OCI-LY1 (cell line): ENCODE results near the gene CEP20.

Experiments used
- H2AFZ ChIP-seq: fragments of 200-600 bp; sonication (generic), shearing (Covaris generic); 2 replicates; pipeline ENCODE4 v1.6.0; 2014; ENCODE audit warnings: antibody characterized with exemption, mild to moderate bottlenecking, low read length
- H3F3A ChIP-seq: fragments of 200-600 bp; sonication (generic), shearing (Covaris generic); 2 replicates; pipeline ENCODE4 v1.6.0; 2014; ENCODE audit warnings: mild to moderate bottlenecking, antibody characterized with exemption, low read length, moderate library complexity; ENCODE audit not compliant: insufficient read depth
- H3K27ac ChIP-seq: fragments of 200-600 bp; sonication (generic); 2 replicates; pipeline ENCODE4 v1.5.1; 2014; ENCODE audit warnings: low read length, mixed run types, mild to moderate bottlenecking, low read depth; ENCODE audit not compliant: poor library complexity, severe bottlenecking
- H3K27me3 ChIP-seq: fragments of 200-600 bp; sonication (generic); 2 replicates; pipeline ENCODE4 v1.6.0; 2014; ENCODE audit warnings: antibody characterized with exemption, mild to moderate bottlenecking, low read length, moderate library complexity; ENCODE audit not compliant: insufficient read depth
- H3K36me3 ChIP-seq: fragments of 200-600 bp; sonication (generic); 2 replicates; pipeline ENCODE4 v1.6.1; 2014; ENCODE audit warnings: mild to moderate bottlenecking, antibody characterized with exemption, low read length, moderate library complexity, mixed read lengths; ENCODE audit not compliant: insufficient read depth
- H3K4me1 ChIP-seq: fragments of 200-600 bp; sonication (generic); 2 replicates; pipeline ENCODE4 v1.5.1; 2014; ENCODE audit warnings: mild to moderate bottlenecking, low read length, moderate library complexity; ENCODE audit not compliant: insufficient read depth, severe bottlenecking
- H3K4me2 ChIP-seq: fragments of 200-600 bp; sonication (generic), shearing (Covaris generic); 2 replicates; pipeline ENCODE4 v1.6.1; 2014; ENCODE audit warnings: low read length
- H3K4me3 ChIP-seq: fragments of 200-600 bp; sonication (generic); 2 replicates; pipeline ENCODE4 v1.5.1; 2014; ENCODE audit warnings: low read length, low read depth, mild to moderate bottlenecking, mixed read lengths; ENCODE audit not compliant: poor library complexity, severe bottlenecking
- H3K79me2 ChIP-seq: fragments of 200-600 bp; shearing (Covaris generic); 2 replicates; pipeline ENCODE4 v1.6.1; 2016; ENCODE audit warnings: mixed run types, low read length, mixed read lengths; ENCODE audit not compliant: insufficient read depth
- H3K9ac ChIP-seq: fragments of 200-600 bp; sonication (generic), shearing (Covaris generic); 2 replicates; pipeline ENCODE4 v1.6.1; 2014; ENCODE audit warnings: mild to moderate bottlenecking, low read length, mixed read lengths
- H3K9me2 ChIP-seq: fragments of 200-600 bp; sonication (generic), shearing (Covaris generic); 2 replicates; pipeline ENCODE4 v1.6.1; 2014; ENCODE audit warnings: low read depth, mild to moderate bottlenecking, low read length, mixed read lengths
- H3K9me3 ChIP-seq: fragments of 200-600 bp; shearing (Covaris generic); 2 replicates; pipeline ENCODE4 v1.6.1; 2014; ENCODE audit warnings: low read length, mixed read lengths
- H4K20me1 ChIP-seq: fragments of 200-600 bp; sonication (generic), shearing (Covaris generic); 2 replicates; pipeline ENCODE4 v1.6.0; 2016; ENCODE audit warnings: mild to moderate bottlenecking, low read length; ENCODE audit not compliant: insufficient read depth
- EZH2 ChIP-seq: fragments of 200-600 bp; sonication (generic), shearing (Covaris generic); IDR thresholded peaks from 2 replicates; pipeline ENCODE4 v1.8.0; 2017; ENCODE audit warnings: borderline replicate concordance, mixed run types, mild to moderate bottlenecking, antibody characterized with exemption, low read length, moderate library complexity, mixed read lengths
- TF ChIP-seq, protein P1 (sequence below): fragments of 200-600 bp; sonication (generic), shearing (Covaris generic); IDR thresholded peaks from 2 replicates; pipeline ENCODE4 v1.5.1; 2017; ENCODE audit warnings: mild to moderate bottlenecking, antibody characterized with exemption, low read length, moderate library complexity, mixed read lengths

Gene CEP20

DNA sequence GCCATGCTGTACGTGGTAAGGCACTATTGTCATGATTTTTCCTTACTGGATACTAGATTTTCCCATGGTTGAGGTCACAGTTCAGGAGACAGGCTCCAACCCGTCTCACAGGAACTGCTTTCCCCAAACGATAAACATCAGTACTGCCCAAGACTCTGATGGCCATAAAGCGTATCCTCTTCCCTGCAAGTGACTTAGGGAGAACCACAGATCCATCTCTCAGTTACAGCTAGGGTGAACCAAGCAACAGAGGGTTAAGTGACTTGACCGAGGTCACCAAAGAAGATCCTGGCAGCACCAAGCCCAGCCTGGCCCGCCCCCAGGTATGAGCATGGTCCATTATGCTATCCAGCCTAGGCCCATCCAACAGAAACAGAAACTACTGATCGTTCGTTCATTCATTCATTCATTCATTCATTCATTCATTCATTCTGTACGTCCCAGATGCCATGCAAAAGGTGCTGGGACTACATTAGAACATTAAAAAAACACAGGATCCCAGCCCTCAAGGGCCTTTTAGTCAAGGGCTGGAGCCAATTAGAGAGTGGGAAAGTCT lies 62.6 kb downstream of the CEP20 start:
- Histone ChIP-seq H4K20me1 (no peaks in the 10 kb centered on the region), H3K79me2 (no peaks in the 10 kb centered on the region), H3K4me3 (no peak overlapping the region), H3K9me2 (no peaks in the 10 kb centered on the region), H3K27me3 (no peaks in the 10 kb centered on the region), H3K4me2 (no peak overlapping the region), H3K9me3 (no peaks in the 10 kb centered on the region), H3F3A (no peaks in the 10 kb centered on the region), H2AFZ (no peak overlapping the region), H3K9ac (no peak overlapping the region), H3K27ac (no peak overlapping the region), H3K36me3 (no peaks in the 10 kb centered on the region), H3K4me1 (no peaks in the 10 kb centered on the region)
- TF ChIP-seq, protein P1, sequence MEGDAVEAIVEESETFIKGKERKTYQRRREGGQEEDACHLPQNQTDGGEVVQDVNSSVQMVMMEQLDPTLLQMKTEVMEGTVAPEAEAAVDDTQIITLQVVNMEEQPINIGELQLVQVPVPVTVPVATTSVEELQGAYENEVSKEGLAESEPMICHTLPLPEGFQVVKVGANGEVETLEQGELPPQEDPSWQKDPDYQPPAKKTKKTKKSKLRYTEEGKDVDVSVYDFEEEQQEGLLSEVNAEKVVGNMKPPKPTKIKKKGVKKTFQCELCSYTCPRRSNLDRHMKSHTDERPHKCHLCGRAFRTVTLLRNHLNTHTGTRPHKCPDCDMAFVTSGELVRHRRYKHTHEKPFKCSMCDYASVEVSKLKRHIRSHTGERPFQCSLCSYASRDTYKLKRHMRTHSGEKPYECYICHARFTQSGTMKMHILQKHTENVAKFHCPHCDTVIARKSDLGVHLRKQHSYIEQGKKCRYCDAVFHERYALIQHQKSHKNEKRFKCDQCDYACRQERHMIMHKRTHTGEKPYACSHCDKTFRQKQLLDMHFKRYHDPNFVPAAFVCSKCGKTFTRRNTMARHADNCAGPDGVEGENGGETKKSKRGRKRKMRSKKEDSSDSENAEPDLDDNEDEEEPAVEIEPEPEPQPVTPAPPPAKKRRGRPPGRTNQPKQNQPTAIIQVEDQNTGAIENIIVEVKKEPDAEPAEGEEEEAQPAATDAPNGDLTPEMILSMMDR = no peak
- TF ChIP-seq EZH2 = no peak

DNA sequence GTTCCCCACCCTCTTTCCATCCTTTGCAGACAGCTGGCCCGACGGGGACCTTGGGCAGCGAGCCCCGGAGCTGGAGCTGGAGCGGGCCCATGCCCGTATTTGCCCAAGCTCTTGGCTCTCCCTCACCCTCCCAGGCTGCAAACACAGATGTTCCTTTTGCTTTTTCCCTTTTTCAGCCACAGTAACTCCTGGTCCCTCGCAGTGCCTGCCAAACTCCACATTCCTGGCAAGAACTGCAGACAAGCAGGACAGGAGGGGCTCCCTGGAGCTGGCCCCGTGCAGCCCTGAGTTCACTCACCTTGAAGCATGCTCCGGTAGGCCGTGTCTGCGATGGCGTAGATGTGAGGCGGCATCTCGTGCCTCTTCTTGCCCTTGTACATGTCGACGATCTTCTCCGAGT lies 65.4 kb downstream of the CEP20 start:
- no peak for TF ChIP-seq EZH2
- TF ChIP-seq, protein P1 = no peak
- H3K4me1 ChIP-seq = no peaks in the 10 kb centered on the region
- no peaks in the 10 kb centered on the region for H3K9me3 ChIP-seq
- H3K4me2 ChIP-seq = no peak overlapping the region
- H4K20me1 ChIP-seq = no peaks in the 10 kb centered on the region
- no peaks in the 10 kb centered on the region for H3K36me3 ChIP-seq
- H3K4me3 ChIP-seq = no peak overlapping the region
- no peaks in the 10 kb centered on the region for H3K79me2 ChIP-seq
- H3F3A ChIP-seq = no peaks in the 10 kb centered on the region
- H3K9ac ChIP-seq = no peak overlapping the region
- no peaks in the 10 kb centered on the region for H3K9me2 ChIP-seq
- H3K27me3 ChIP-seq = no peaks in the 10 kb centered on the region
- H2AFZ ChIP-seq = no peak overlapping the region
- H3K27ac ChIP-seq = no peak overlapping the region

DNA sequence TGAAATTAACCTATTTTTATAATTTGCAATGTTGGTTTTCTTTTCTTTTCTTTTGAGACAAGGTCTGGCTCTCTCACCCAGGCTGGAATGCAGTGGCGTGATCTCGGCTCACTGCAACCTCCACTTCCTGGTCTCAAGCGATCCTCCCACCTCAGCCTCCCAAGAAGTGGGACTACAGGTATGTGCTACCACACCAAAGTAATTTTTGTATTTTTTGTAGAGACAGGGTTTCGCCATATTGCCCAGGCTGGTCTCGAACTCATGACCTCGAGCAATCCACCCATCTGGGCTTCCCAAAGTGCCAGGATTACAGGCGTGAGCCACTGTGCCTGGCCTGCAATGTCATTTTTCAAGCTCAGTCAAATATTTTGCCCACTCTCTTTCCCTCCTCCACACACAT lies 67.6 kb downstream of the CEP20 start:
- Histone ChIP-seq H3K4me2 (no peak overlapping the region), H2AFZ (no peak overlapping the region), H3K9ac (no peak overlapping the region), H3K4me3 (no peak overlapping the region), H3K4me1 (no peaks in the 10 kb centered on the region), H3K9me3 (peaks cover 10% of the 10 kb centered on the region), H3K36me3 (no peaks in the 10 kb centered on the region), H3K27me3 (peaks cover 4% of the 10 kb centered on the region; the same call in 1 of the 2 replicates), H4K20me1 (no peaks in the 10 kb centered on the region), H3K9me2 (no peaks in the 10 kb centered on the region), H3K27ac (no peak overlapping the region), H3K79me2 (no peaks in the 10 kb centered on the region), H3F3A (no peaks in the 10 kb centered on the region)
- TF ChIP-seq EZH2 = no peak
- TF ChIP-seq, protein P1 = no peak
